K562 (cell line): ENCODE measurements around the gene PAF1. TPM values are rescaled to one million over a fixed set of nuclear protein-coding genes. Genes with fewer than 3 reads are reported as not detected.

ENCODE experiments used
- ETV1 ChIP-seq: fragments of 450-650 bp; conservative IDR thresholded peaks from 2 replicates; pipeline ENCODE4 v1.6.1; 2016; ENCODE audit warnings: missing genetic modification characterization, control low read depth, low read depth, missing compliant biosample characterization
- PHTF2 ChIP-seq: fragments of 250-450 bp; sonication (Bioruptor Pico); IDR thresholded peaks from 2 replicates; pipeline ENCODE4 v1.5.0; 2021; ENCODE audit warnings: mild to moderate bottlenecking
- TEAD1 ChIP-seq, 2 experiments: fragments of 450-650 bp in 1 of 2; sonication (generic) in 1 of 2; formaldehyde crosslinking; IDR thresholded peaks; 2 replicates each; pipeline versions ENCODE4 v1.4.0 to v1.8.0; 2020 to 2022; ENCODE audit warnings: mild to moderate bottlenecking in 2 of 2, missing genetic modification reagents in 1 of 2
- ZBTB1 ChIP-seq: sonication (generic); formaldehyde crosslinking; IDR thresholded peaks from 2 replicates; pipeline ENCODE4 v1.8.1; 2023; ENCODE audit warnings: missing genetic modification reagents, low read depth, mild to moderate bottlenecking, borderline replicate concordance
- polyA plus RNA-seq, 8 experiments: library from polyadenylated mRNA; depleted of rRNA in 4 of 8; stranded (reverse) in 5 of 8; unstranded in 3 of 8; fragments of >200 nt; fragmentation: Nextera tagmentation in 2 of 8; fragmentation: Illumina TruSeq in 1 of 8; extraction: Ambion mirVana in 2 of 8; extraction: Trizol in 1 of 8; gene quantifications; 2 replicates each; pipeline versions ENCODE4 v1.2.1 to v1.2.3, GENCODE V29; 2011 to 2014; ENCODE audit warnings: inconsistent platforms in 1 of 8, missing spikeins in 1 of 8
- total RNA-seq, 7 experiments: library from RNA; depleted of rRNA in 6 of 7; stranded (reverse); fragments of >200 nt in 6 of 7; fragmentation: Illumina TruSeq in 2 of 7; extraction: Trizol in 2 of 7; gene quantifications; 2 replicates each; pipeline versions ENCODE4 v1.2.1 to v1.2.3, GENCODE V29; 2011 to 2021; ENCODE audit warnings: low replicate concordance in 1 of 7
- TF ChIP-seq, protein P1 (sequence below): fragments of 250-450 bp; sonication (Bioruptor Pico); IDR thresholded peaks from 2 replicates; pipeline ENCODE4 v1.4.0; 2020
- TF ChIP-seq, protein P2 (sequence below): fragments of 200-800 bp; sonication (Bioruptor generic); IDR thresholded peaks from 2 replicates; pipeline ENCODE4 v1.6.1; 2017; ENCODE audit warnings: missing genetic modification characterization, missing compliant biosample characterization
- TF ChIP-seq, protein P3 (sequence below), 2 experiments: fragments of 450-650 bp in 1 of 2; sonication (generic) in 1 of 2; formaldehyde crosslinking in 1 of 2; IDR thresholded peaks; 2 replicates each; pipeline versions ENCODE4 v1.7.1 to v1.9.0; 2016 to 2022; ENCODE audit warnings: inconsistent platforms in 1 of 2, mild to moderate bottlenecking in 1 of 2, missing genetic modification reagents in 1 of 2
- TF ChIP-seq, protein P4 (sequence below): fragments of 450-650 bp; IDR thresholded peaks from 2 replicates; pipeline ENCODE4 v1.6.1; 2018; ENCODE audit not compliant: partially characterized antibody

The PAF1 gene
- total and polyA plus RNA-seq, 9 of the 15 experiments (the other 6 are each of a cell fraction or from before 2014, with no cell fraction given) = 1.5 to 45.0 (median 33.8) TPM

GRCh38 chr19:39403331-39404312, 12.7 kb upstream of the PAF1 start (continued):
- TF ChIP-seq, protein P1, sequence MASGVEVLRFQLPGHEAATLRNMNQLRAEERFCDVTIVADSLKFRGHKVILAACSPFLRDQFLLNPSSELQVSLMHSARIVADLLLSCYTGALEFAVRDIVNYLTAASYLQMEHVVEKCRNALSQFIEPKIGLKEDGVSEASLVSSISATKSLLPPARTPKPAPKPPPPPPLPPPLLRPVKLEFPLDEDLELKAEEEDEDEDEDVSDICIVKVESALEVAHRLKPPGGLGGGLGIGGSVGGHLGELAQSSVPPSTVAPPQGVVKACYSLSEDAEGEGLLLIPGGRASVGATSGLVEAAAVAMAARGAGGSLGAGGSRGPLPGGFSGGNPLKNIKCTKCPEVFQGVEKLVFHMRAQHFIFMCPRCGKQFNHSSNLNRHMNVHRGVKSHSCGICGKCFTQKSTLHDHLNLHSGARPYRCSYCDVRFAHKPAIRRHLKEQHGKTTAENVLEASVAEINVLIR (CRISPR knock-in tag) = no peak
- TF ChIP-seq ZBTB1 (CRISPR knock-in tag) (no peak), TEAD1 (CRISPR knock-in tag; IDR thresholded peaks at IDR 0.05) (0 out of 4 replicates have a peak, but pooled peaks of 1 of the 2 experiments have one; percentile 38), PHTF2 (no peak), ETV1 (tag) (0 out of 2 replicates have a peak, but pooled peaks have one; percentile 25)
- TF ChIP-seq, protein P2, sequence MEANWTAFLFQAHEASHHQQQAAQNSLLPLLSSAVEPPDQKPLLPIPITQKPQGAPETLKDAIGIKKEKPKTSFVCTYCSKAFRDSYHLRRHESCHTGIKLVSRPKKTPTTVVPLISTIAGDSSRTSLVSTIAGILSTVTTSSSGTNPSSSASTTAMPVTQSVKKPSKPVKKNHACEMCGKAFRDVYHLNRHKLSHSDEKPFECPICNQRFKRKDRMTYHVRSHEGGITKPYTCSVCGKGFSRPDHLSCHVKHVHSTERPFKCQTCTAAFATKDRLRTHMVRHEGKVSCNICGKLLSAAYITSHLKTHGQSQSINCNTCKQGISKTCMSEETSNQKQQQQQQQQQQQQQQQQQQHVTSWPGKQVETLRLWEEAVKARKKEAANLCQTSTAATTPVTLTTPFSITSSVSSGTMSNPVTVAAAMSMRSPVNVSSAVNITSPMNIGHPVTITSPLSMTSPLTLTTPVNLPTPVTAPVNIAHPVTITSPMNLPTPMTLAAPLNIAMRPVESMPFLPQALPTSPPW = peak; percentile 98
- TF ChIP-seq, protein P3, sequence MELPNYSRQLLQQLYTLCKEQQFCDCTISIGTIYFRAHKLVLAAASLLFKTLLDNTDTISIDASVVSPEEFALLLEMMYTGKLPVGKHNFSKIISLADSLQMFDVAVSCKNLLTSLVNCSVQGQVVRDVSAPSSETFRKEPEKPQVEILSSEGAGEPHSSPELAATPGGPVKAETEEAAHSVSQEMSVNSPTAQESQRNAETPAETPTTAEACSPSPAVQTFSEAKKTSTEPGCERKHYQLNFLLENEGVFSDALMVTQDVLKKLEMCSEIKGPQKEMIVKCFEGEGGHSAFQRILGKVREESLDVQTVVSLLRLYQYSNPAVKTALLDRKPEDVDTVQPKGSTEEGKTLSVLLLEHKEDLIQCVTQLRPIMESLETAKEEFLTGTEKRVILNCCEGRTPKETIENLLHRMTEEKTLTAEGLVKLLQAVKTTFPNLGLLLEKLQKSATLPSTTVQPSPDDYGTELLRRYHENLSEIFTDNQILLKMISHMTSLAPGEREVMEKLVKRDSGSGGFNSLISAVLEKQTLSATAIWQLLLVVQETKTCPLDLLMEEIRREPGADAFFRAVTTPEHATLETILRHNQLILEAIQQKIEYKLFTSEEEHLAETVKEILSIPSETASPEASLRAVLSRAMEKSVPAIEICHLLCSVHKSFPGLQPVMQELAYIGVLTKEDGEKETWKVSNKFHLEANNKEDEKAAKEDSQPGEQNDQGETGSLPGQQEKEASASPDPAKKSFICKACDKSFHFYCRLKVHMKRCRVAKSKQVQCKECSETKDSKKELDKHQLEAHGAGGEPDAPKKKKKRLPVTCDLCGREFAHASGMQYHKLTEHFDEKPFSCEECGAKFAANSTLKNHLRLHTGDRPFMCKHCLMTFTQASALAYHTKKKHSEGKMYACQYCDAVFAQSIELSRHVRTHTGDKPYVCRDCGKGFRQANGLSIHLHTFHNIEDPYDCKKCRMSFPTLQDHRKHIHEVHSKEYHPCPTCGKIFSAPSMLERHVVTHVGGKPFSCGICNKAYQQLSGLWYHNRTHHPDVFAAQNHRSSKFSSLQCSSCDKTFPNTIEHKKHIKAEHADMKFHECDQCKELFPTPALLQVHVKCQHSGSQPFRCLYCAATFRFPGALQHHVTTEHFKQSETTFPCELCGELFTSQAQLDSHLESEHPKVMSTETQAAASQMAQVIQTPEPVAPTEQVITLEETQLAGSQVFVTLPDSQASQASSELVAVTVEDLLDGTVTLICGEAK (IDR thresholded peaks at IDR 0.05) = no peak
- TF ChIP-seq, protein P3 (CRISPR knock-in tag; IDR thresholded peaks at IDR 0.05) = no peak
- TF ChIP-seq, protein P4, sequence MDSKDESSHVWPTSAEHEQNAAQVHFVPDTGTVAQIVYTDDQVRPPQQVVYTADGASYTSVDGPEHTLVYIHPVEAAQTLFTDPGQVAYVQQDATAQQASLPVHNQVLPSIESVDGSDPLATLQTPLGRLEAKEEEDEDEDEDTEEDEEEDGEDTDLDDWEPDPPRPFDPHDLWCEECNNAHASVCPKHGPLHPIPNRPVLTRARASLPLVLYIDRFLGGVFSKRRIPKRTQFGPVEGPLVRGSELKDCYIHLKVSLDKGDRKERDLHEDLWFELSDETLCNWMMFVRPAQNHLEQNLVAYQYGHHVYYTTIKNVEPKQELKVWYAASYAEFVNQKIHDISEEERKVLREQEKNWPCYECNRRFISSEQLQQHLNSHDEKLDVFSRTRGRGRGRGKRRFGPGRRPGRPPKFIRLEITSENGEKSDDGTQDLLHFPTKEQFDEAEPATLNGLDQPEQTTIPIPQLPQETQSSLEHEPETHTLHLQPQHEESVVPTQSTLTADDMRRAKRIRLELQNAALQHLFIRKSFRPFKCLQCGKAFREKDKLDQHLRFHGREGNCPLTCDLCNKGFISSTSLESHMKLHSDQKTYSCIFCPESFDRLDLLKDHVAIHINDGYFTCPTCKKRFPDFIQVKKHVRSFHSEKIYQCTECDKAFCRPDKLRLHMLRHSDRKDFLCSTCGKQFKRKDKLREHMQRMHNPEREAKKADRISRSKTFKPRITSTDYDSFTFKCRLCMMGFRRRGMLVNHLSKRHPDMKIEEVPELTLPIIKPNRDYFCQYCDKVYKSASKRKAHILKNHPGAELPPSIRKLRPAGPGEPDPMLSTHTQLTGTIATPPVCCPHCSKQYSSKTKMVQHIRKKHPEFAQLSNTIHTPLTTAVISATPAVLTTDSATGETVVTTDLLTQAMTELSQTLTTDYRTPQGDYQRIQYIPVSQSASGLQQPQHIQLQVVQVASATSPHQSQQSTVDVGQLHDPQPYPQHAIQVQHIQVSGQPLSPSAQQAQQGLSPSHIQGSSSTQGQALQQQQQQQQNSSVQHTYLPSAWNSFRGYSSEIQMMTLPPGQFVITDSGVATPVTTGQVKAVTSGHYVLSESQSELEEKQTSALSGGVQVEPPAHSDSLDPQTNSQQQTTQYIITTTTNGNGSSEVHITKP = peak; percentile 98
